Endothelial cell of umbilical vein (primary cell): ENCODE measurements around the gene SYNGR1. TPM values are rescaled to one million over a fixed set of nuclear protein-coding genes. Genes with fewer than 3 reads are reported as not detected.

Experiments used
- BruUV-seq: library from RNA; stranded (reverse); fragments of 400-500 nt; replicated peaks from 2 replicates; lab custom pipeline; 2021; lab: Mats Ljungman, UMichigan
- CTCF ChIA-PET: fragments of 300-600, 350-600 bp; sonication (Branson Sonifier 250); formaldehyde crosslinking; loops from one replicate; lab custom pipeline; 2021; ENCODE audit warnings: antibody characterized with exemption, inconsistent platforms; lab: Charles Lee
- POLR2A ChIA-PET: fragments of 300-600, 350-600 bp; sonication (Branson Sonifier 250); formaldehyde crosslinking; loops from one replicate; lab custom pipeline; 2021; ENCODE audit warnings: antibody characterized with exemption, inconsistent platforms; lab: Charles Lee
- DNase-seq: peaks from one replicate; pipeline ENCODE4 v3.0.0-alpha.2; 2011; ENCODE audit warnings: low read depth, low spot score
- FAIRE-seq: peaks from 2 replicates; lab custom pipeline; 2011; peaks lifted over from hg19 to GRCh38; lab: Jason Lieb, UNC
- H2AFZ ChIP-seq: 2 replicates; pipeline ENCODE4 v1.6.0; 2012; ENCODE audit warnings: low read depth, low read length, control low read depth, inconsistent platforms
- H3K27ac ChIP-seq: 2 replicates; pipeline ENCODE4 v1.5.1; 2011; ENCODE audit warnings: low read depth, mild to moderate bottlenecking, control low read depth, low read length, moderate library complexity; ENCODE audit not compliant: insufficient read depth
- H3K27me3 ChIP-seq, 2 experiments: 2 replicates each; pipeline versions ENCODE4 v1.6.0 to v1.6.1; 2011; ENCODE audit warnings: low read length in 2 of 2, mixed read lengths in 1 of 2; ENCODE audit not compliant: control insufficient read depth in 2 of 2, insufficient read depth in 2 of 2
- H3K36me3 ChIP-seq, 2 experiments: 2 replicates in 1 of 2; 3 replicates in 1 of 2; pipeline ENCODE4 v1.5.1; 2011; ENCODE audit warnings: low read length in 2 of 2, mild to moderate bottlenecking in 1 of 2, moderate library complexity in 1 of 2; ENCODE audit not compliant: control insufficient read depth in 2 of 2, insufficient read depth in 2 of 2; ENCODE audit errors: extremely low read depth in 1 of 2
- H3K4me1 ChIP-seq: 3 replicates; pipeline ENCODE4 v1.5.1; 2011; ENCODE audit warnings: mild to moderate bottlenecking, low read length; ENCODE audit not compliant: control insufficient read depth, insufficient read depth; ENCODE audit errors: extremely low read depth
- H3K4me2 ChIP-seq: 2 replicates; pipeline ENCODE4 v1.6.1; 2011; ENCODE audit warnings: low read length, control low read depth, mixed read lengths; ENCODE audit not compliant: insufficient read depth
- H3K4me3 ChIP-seq, 3 experiments: fragments of 200-600 bp in 1 of 3; sonication (generic), shearing (Covaris generic) in 1 of 3; replicated peaks in 1 of 3; 2 replicates each; pipeline ENCODE4 v1.5.1; 2011 to 2016; ENCODE audit warnings: control low read depth in 3 of 3, low read length in 3 of 3, mild to moderate bottlenecking in 2 of 3, inconsistent platforms in 1 of 3, low read depth in 1 of 3, moderate library complexity in 1 of 3; ENCODE audit not compliant: insufficient read depth in 1 of 3
- H3K79me2 ChIP-seq: 2 replicates; pipeline ENCODE4 v1.6.0; 2012; ENCODE audit warnings: low read length, inconsistent platforms; ENCODE audit not compliant: control insufficient read depth, insufficient read depth
- H3K9ac ChIP-seq: replicated peaks from 2 replicates; pipeline ENCODE3; 2011; ENCODE audit warnings: low read length, control low read depth; ENCODE audit not compliant: insufficient read depth; ENCODE audit errors: extremely low read depth
- H3K9me1 ChIP-seq: replicated peaks from 3 replicates; pipeline ENCODE4 v1.6.0; 2011; ENCODE audit warnings: mild to moderate bottlenecking, low read length; ENCODE audit not compliant: control insufficient read depth, insufficient read depth; ENCODE audit errors: extremely low read depth
- H3K9me3 ChIP-seq: replicated peaks from 2 replicates; pipeline ENCODE4 v1.5.1; 2012; ENCODE audit warnings: low read length, inconsistent platforms; ENCODE audit not compliant: control insufficient read depth, insufficient read depth
- H4K20me1 ChIP-seq: replicated peaks from 2 replicates; pipeline ENCODE3; 2011; ENCODE audit warnings: mild to moderate bottlenecking, low read length; ENCODE audit not compliant: control insufficient read depth, insufficient read depth; ENCODE audit errors: extremely low read depth
- EZH2 ChIP-seq: IDR thresholded peaks from 2 replicates; pipeline ENCODE4 v1.6.1; 2012; ENCODE audit warnings: borderline replicate concordance, low read depth, mild to moderate bottlenecking, moderate library complexity, low read length, inconsistent platforms; ENCODE audit not compliant: severe bottlenecking
- FOS ChIP-seq: IDR thresholded peaks from 2 replicates; pipeline ENCODE4 v1.6.1; 2011; ENCODE audit warnings: mild to moderate bottlenecking, low read length, moderate library complexity, borderline replicate concordance; ENCODE audit not compliant: insufficient read depth
- GATA2 ChIP-seq: IDR thresholded peaks from 2 replicates; pipeline ENCODE4 v1.7.0; 2011; ENCODE audit warnings: low read depth, mild to moderate bottlenecking, moderate library complexity, mixed read lengths, low read length; ENCODE audit not compliant: insufficient read length, insufficient read depth
- JUN ChIP-seq: IDR thresholded peaks from 2 replicates; pipeline ENCODE4 v1.6.1; 2011; ENCODE audit warnings: borderline replicate concordance, low read depth; ENCODE audit not compliant: insufficient read length, insufficient read depth
- MYC ChIP-seq: IDR thresholded peaks from one replicate; pipeline ENCODE4 v1.6.1; 2011; ENCODE audit warnings: mild to moderate bottlenecking, low read depth, low read length
- POLR2A ChIP-seq: IDR thresholded peaks from 2 replicates; pipeline ENCODE4 v1.6.1; 2012; ENCODE audit warnings: low read depth, mild to moderate bottlenecking, control low read depth, low read length
- POLR2AphosphoS5 ChIP-seq: IDR thresholded peaks from 2 replicates; pipeline ENCODE4 v1.6.1; 2012; ENCODE audit warnings: low read depth, mild to moderate bottlenecking, control low read depth, low read length, moderate library complexity; ENCODE audit not compliant: insufficient read depth
- dilution Hi-C: fragments of 300-500 bp; cut with MboI; formaldehyde crosslinking; loops from one replicate; pipeline ENCODE4 v1.15.0; 2019; ENCODE audit warnings: low sequenced_read_pairs; ENCODE audit not compliant: extremely low pct_ligation_motif_present
- intact Hi-C: fragments of 100-400 bp; cut with micrococcal nuclease; formaldehyde crosslinking; loops from one replicate; pipeline ENCODE4 v1.10.0; 2022
- polyA plus RNA-seq, 4 experiments: library from polyadenylated mRNA; depleted of rRNA in 3 of 4; stranded (reverse) in 3 of 4; unstranded in 1 of 4; fragments of >200 nt; gene quantifications; 2 replicates each; pipeline versions ENCODE4 v1.2.1 to v1.2.3, GENCODE V29; 2011 to 2012; ENCODE audit warnings: missing spikeins in 1 of 4
- total RNA-seq: library from RNA; stranded (reverse); gene quantifications from 2 replicates; pipeline ENCODE4 v1.2.3, GENCODE V29; 2021
- TF ChIP-seq, protein P1 (sequence below), 2 donors: IDR thresholded peaks; 1 replicate in 1 of 2; 2 replicates in 1 of 2; pipeline ENCODE4 v1.5.1; 2011; ENCODE audit warnings: low read length in 2 of 2, mild to moderate bottlenecking in 2 of 2, moderate library complexity in 2 of 2, control low read depth in 1 of 2, inconsistent platforms in 1 of 2, low read depth in 1 of 2; ENCODE audit not compliant: insufficient read depth in 1 of 2; ENCODE audit errors: extremely low read depth in 1 of 2
- TF ChIP-seq, protein P2 (sequence below): IDR thresholded peaks from 2 replicates; pipeline ENCODE4 v1.6.1; 2011; ENCODE audit not compliant: insufficient read depth, insufficient read length

Gene SYNGR1
- total and polyA plus RNA-seq, 2 donors (not counting 3 experiments of a cell fraction or from before 2014, with no cell fraction given) = 3.8 to 10.2 TPM

DNA sequence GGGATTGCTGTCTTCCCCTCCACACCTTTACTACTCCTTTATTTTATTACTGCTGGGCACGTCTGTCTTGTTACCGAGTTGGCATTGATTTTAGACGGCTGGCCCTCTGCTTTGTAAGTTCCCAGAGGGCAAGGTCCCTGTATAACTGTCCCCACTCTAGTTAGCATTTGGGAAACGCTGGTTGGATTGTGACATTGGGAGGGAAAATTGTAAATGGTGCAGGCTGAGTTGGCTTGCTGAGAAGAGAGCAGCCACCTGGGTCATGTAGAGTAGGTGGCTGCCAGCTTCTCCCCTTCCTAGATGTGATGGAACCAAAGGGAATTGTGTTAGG lies 51.5 kb downstream of the SYNGR1 start:
- H3K27ac ChIP-seq = no peak overlapping the region
- CTCF ChIA-PET = no interaction called here
- H3K4me1 ChIP-seq = peaks cover 11% of the 10 kb centered on the region
- FAIRE-seq (no peak), DNase-seq (no peak)
- no peaks in the 10 kb centered on the region for H3K9me1 ChIP-seq
- dilution Hi-C loops (no loop called here), intact Hi-C loops (no loop called here)
- H2AFZ ChIP-seq = no peak overlapping the region
- no peak overlapping the region for H3K9ac ChIP-seq
- H3K4me2 ChIP-seq = no peak overlapping the region
- no peaks in the 10 kb centered on the region for H4K20me1 ChIP-seq
- BruUV-seq = no TSS peak
- TF ChIP-seq POLR2A (no peak), POLR2AphosphoS5 (no peak), GATA2 (no peak), JUN (no peak), EZH2 (no peak), MYC (no peak), FOS (no peak)
- TF ChIP-seq, protein P1, sequence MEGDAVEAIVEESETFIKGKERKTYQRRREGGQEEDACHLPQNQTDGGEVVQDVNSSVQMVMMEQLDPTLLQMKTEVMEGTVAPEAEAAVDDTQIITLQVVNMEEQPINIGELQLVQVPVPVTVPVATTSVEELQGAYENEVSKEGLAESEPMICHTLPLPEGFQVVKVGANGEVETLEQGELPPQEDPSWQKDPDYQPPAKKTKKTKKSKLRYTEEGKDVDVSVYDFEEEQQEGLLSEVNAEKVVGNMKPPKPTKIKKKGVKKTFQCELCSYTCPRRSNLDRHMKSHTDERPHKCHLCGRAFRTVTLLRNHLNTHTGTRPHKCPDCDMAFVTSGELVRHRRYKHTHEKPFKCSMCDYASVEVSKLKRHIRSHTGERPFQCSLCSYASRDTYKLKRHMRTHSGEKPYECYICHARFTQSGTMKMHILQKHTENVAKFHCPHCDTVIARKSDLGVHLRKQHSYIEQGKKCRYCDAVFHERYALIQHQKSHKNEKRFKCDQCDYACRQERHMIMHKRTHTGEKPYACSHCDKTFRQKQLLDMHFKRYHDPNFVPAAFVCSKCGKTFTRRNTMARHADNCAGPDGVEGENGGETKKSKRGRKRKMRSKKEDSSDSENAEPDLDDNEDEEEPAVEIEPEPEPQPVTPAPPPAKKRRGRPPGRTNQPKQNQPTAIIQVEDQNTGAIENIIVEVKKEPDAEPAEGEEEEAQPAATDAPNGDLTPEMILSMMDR (IDR thresholded peaks at IDR 0.05; ENCODE audit: extremely low read depth in 1 of 2, insufficient read depth in 1 of 2, low read depth in 1 of 2, low read length in 2 of 2) = no peak
- TF ChIP-seq, protein P2, sequence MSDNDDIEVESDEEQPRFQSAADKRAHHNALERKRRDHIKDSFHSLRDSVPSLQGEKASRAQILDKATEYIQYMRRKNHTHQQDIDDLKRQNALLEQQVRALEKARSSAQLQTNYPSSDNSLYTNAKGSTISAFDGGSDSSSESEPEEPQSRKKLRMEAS = no peak
- H3K4me3 ChIP-seq = no peak overlapping the region
- H3K79me2 ChIP-seq = peaks cover 13% of the 10 kb centered on the region
- no peaks in the 10 kb centered on the region for H3K9me3 ChIP-seq
- no peaks in the 10 kb centered on the region for H3K27me3 ChIP-seq
- POLR2A ChIA-PET = no interaction called here
- no peaks in the 10 kb centered on the region for H3K36me3 ChIP-seq
